HPDE6-E6E7 (cell line): ENCODE results near the gene SLCO1B3.
"Not testable (repeated sequence)": the region's sequence is repeated elsewhere in the genome, so short reads cannot be mapped to it uniquely, and the experiment has no call there.

ENCODE experiments used
- DNase-seq: peaks from one replicate; pipeline ENCODE4 v3.0.0; 2011; ENCODE audit warnings: missing footprints; ENCODE audit errors: extremely low spot score

SLCO1B3 gene, protein sequence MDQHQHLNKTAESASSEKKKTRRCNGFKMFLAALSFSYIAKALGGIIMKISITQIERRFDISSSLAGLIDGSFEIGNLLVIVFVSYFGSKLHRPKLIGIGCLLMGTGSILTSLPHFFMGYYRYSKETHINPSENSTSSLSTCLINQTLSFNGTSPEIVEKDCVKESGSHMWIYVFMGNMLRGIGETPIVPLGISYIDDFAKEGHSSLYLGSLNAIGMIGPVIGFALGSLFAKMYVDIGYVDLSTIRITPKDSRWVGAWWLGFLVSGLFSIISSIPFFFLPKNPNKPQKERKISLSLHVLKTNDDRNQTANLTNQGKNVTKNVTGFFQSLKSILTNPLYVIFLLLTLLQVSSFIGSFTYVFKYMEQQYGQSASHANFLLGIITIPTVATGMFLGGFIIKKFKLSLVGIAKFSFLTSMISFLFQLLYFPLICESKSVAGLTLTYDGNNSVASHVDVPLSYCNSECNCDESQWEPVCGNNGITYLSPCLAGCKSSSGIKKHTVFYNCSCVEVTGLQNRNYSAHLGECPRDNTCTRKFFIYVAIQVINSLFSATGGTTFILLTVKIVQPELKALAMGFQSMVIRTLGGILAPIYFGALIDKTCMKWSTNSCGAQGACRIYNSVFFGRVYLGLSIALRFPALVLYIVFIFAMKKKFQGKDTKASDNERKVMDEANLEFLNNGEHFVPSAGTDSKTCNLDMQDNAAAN

GRCh38 chr12:20810487-20810886 lies at the start of gene SLCO1B3:
SLCO1B3 (plus strand) TSS chr12:20810705; CDS start chr12:20815739, 5,034 bp downstream.
- no peak for DNase-seq

DNA sequence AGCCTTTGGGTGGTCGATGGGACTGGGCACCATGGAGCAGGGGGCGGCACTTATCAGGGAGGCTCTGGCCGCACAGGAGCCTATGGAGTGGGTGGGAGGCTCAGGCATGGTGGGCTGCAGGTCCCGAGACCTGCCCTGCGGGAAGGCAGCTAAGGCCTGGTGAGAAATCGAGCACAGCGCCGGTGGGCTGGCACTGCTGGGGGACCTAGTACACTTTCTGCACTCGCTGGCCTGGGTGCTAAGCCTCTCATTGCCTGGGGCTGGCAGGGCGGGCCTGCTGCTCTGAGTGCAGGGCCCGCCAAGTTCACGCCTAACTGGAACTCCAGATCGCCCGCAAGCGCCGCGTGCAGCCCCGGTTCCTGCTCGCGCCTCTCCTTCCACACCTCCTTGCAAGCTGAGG lies 33.1 kb upstream of the SLCO1B3 start:
- DNase-seq, result no peak

DNA sequence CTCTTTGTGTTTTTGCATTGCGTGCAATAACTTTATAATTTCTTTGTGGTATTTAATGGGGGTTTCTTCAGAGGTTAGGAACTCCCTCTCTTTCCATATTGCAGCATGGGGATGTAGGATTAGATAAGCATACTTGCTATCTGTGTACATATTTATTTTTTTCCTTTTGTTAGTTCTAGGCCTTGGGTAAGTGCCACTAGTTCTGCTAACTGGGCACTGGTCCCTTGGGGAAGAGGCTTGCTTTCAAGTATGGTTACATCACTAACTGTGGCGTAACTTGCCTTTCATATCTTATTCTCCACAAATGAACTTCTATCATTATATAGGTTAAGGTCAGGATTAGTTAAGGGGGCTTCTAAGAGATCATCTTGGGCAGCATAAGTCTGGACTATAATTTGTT lies 31.5 kb upstream of the SLCO1B3 start:
- DNase-seq, result no peak

DNA sequence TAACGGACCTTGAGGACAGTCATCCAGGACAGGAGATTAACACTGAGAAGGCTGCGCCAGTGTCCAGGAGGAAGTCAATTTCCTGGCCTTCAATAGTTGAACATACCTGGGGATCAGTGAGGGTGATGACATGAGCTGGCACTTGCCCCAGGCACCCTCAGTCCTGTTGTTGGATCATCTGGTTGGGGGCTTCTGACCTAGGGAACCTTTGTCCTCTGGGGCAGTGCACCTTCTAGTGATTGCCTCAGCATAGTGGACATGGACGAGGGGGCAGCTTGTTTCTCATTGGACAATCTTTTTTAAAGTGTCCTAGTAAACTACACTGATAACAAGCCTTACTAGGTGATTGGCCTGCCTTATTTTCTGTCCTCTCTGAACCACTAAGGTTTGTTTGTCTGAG lies 30.5 kb upstream of the SLCO1B3 start:
- DNase-seq, result not testable (repeated sequence)

DNA sequence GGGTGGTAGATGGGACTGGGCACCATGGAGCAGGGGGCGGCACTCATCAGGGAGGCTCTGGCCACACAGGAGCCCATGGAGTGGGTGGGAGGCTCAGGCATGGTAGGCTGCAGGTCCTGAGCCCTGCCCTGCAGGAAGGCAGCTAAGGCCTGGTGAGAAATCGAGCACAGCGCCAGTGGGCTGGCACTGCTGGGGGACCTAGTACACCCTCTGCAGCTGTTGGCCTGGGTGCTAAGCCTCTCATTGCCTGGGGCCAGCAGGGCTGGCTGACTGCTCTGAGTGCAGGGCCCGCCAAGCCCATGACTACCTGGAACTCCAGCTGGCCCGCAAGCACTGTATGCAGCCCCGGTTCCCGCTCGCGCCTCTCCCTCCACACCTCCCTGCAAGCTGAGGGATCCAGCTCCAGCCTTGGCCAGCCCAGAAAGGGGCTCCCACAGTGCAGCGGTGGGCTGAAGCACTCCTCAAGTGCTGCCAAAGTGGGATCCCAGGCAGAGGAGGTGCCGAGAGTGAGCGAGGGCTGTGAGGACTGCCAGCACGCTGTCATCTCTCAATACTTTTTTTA lies 26.6 kb upstream of the SLCO1B3 start:
- DNase-seq, result not testable (repeated sequence)

- no peak for DNase-seq
Measured at GRCh38 chr12:20792971-20793370, 17.5 kb upstream of the SLCO1B3 start.

DNA sequence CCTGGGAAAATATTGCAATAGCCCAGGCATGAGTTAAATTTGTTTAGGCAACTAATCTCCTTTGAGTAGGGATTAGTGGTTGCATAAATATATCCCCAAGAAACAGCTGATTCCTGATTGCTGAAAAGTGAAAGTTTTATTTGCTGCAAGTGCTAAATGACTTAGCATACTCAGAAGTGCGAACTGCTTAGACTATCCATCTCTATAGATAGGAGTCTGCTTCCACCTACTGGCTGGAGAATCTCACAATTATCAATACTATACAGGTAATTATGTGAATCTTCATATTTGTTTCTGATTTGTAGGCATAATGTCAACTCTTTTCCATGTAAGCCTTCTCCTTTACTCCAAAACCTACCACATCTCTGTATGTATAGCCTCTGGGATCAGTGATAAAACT lies 12.0 kb upstream of the SLCO1B3 start:
- no peak for DNase-seq

GRCh38 chr12:20800160-20800559 lies 10.3 kb upstream of the SLCO1B3 start:
- no peak for DNase-seq

- DNase-seq, result no peak
Measured at GRCh38 chr12:20801035-20801434, 9.5 kb upstream of the SLCO1B3 start.

DNA sequence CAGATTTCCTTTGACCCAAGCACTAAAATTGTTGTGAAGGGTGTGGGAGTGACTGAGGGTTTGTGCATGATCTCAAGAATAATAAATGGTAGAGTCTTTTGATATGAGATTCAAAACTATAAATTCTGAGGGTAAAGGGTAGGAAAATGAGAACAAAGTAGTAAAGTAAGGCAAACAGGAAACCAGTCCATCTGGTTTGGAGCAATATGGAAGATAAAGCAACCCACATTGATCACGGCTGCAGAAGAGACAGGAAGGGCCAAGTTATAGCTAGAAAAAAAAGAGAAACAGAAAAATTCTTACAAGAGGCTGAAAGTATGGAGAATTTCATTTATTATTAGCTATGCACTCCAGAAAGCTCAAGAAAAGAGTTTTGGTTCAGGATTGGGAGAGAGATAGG lies 4.6 kb upstream of the SLCO1B3 start:
- no peak for DNase-seq

GRCh38 chr12:20807192-20808080 lies 3.1 kb upstream of the SLCO1B3 start:
- no peak for DNase-seq

GRCh38 chr12:20808521-20808920 lies 2.0 kb upstream of the SLCO1B3 start:
- DNase-seq, result no peak

GRCh38 chr12:20815574-20815973 lies 5.1 kb downstream of the SLCO1B3 start:
- no peak for DNase-seq

DNA sequence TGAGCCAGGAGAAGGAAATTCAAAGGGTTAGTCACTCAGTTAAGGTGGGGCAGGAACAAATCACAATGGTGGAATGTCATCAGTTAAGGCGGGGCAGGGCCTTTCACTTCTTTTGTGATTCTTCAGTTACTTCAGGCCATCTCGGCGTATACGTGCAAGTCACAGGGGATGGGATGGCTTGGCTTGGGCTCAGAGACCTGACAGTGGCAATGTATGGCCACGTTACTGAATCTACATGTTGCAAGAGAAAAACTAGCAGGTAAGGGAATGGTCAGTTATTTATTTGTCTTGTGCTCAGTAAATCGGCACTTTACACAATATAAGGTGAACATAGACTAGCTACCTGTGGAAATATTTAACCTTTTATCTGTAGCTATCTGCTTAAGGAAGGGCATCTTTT lies 11.9 kb downstream of the SLCO1B3 start:
- DNase-seq, result no peak

DNA sequence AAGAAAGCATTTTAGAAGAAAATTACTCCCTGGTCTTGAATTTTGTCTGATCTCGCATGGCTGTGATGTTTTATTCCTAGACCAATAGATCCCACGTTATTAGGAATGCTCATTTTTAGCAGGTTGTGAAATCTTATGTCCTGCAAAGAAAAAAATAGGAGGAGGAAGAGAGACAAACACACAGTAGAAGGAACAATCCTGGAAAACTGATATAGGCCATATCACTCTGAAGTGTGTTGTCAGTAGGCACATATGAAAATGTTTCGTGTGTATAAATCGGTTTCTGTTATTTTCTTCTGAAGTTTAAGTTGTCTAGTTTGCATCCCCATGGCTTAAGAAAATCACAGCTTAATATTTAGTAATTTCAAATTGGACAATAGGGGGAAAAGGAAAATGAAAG lies 12.4 kb downstream of the SLCO1B3 start:
- DNase-seq, result no peak

- DNase-seq, result no peak
Measured at GRCh38 chr12:20829919-20830318, 19.4 kb downstream of the SLCO1B3 start.

- DNase-seq, result no peak
Measured at GRCh38 chr12:20830456-20830855, 20.0 kb downstream of the SLCO1B3 start.

DNA sequence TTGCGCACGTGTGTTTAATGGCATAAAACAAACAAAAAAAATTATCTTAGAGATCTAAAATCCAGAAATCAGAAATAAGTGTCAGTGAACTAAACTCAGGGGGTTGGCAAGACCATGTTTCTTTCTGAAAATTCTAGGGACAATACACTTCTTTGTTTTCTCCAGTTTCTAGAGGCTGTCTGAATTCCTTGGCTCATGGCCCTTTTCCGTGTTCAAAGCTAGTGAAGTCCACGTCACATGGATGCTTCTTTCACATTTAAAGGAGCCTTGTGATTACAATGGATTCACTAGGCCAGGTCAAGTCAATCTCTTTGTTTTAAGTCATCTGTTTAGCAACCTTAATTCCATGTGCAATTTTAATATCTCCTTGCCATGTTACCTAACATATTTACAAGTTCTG lies 22.4 kb downstream of the SLCO1B3 start:
- no peak for DNase-seq

- no peak for DNase-seq
Measured at GRCh38 chr12:20852649-20853048, 42.1 kb downstream of the SLCO1B3 start.

DNA sequence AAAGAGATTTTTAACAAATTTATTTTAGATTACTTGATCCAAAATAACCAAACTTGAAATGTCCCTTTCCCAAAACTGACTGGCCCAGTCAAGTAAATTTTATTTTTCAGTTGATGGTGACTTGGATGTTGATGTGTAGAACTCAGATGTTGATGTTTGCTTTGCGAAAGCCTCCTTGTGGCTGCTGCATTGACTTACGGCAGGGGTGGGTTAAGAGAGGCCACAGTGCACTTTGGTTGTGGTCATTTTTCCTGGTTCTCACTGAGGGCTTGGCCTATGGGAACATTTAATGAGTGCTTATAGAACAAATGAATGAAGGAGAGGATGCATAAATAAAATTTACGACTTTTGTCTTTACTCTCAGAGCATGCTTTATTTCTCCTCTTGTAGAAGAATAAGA lies 52.6 kb downstream of the SLCO1B3 start:
- DNase-seq, result no peak

- no peak for DNase-seq
Measured at GRCh38 chr12:20865873-20866272, 55.4 kb downstream of the SLCO1B3 start.

GRCh38 chr12:20868277-20868676 lies 57.8 kb downstream of the SLCO1B3 start:
- no peak for DNase-seq
